Choroid plexus epithelial cell (primary cell): ENCODE data around the gene WDR54.

Experiments used
- DNase-seq: peaks from one replicate; pipeline ENCODE4 v3.0.0-alpha.2; 2010; ENCODE audit warnings: low read depth
- H3K4me3 ChIP-seq: 2 replicates; pipeline ENCODE4 v1.5.1; 2011; ENCODE audit warnings: low read depth, mild to moderate bottlenecking, control low read depth, low read length, moderate library complexity
- CTCF ChIP-seq: conservative IDR thresholded peaks from 2 replicates; pipeline ENCODE4 v1.5.1; 2011; ENCODE audit warnings: low read depth, mild to moderate bottlenecking, control low read depth, inconsistent platforms, low read length, moderate library complexity

The WDR54 gene

GRCh38 chr2:74414881-74415761 lies 6.4 kb upstream of the WDR54 start:
- no peak for DNase-seq
- TF ChIP-seq CTCF: peak; percentile 41
- H3K4me3 ChIP-seq: peak overlapping the region; percentile 62

- no peak for DNase-seq
- H3K4me3 ChIP-seq: peak overlapping the region; percentile 62
- no peak for TF ChIP-seq CTCF
Measured at GRCh38 chr2:74415762-74416395, 5.7 kb upstream of the WDR54 start.

- no peak overlapping the region for H3K4me3 ChIP-seq
- peak; percentile 27 for TF ChIP-seq CTCF
- no peak for DNase-seq
Measured at GRCh38 chr2:74416778-74417177, 4.8 kb upstream of the WDR54 start.

GRCh38 chr2:74417197-74417596 lies 4.3 kb upstream of the WDR54 start:
- H3K4me3 ChIP-seq: no peak overlapping the region
- no peak for DNase-seq
- TF ChIP-seq CTCF: no peak

GRCh38 chr2:74417763-74418162 lies 3.8 kb upstream of the WDR54 start:
- no peak for DNase-seq
- TF ChIP-seq CTCF: no peak
- no peak overlapping the region for H3K4me3 ChIP-seq

GRCh38 chr2:74418312-74418711 lies 3.2 kb upstream of the WDR54 start:
- no peak overlapping the region for H3K4me3 ChIP-seq
- TF ChIP-seq CTCF: no peak

More at GRCh38 chr2:74418312-74418711, 3.2 kb upstream of the WDR54 start:
- DNase-seq: no peak
